ENCODE measurements around the gene RPS6KA3. TPM values are rescaled to one million over a fixed set of nuclear protein-coding genes. Genes with fewer than 3 reads are reported as not detected.

RPS6KA3 gene
- total and polyA plus RNA-seq, 9 of the 15 experiments (the other 6 are each of a cell fraction or from before 2014, with no cell fraction given): 10.9 to 61.9 (median 37.4) TPM

DNA sequence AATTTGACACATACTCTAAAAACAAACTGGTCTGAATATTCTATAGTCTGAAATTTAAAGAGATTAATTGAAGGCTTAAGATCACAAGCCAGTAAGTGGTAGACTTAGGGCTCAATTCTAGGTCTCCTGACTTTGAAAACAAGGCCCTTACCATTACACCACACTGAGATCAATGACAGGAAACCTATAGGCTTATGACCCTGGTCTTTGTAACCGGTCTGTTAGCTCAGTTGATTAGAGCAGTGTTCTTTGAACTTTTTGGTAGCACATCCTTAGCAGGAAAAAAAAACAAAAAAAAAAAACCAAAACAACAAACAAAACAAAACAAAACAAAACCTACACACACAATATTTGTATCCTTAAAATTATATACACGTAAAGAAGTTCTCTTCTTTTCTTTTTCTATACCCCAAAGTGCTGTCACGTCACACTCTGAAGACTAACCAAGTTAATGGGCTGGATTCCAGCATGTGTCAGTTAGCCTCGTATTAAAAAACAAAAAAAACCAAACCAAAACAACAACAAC lies 55.4 kb downstream of the RPS6KA3 start:
- no peaks in the 10 kb centered on the region for H3K27me3 ChIP-seq (ENCODE audit: control insufficient read depth in 2 of 2, insufficient read depth in 2 of 2, low read length in 2 of 2)
- no peaks in the 10 kb centered on the region for H3K4me1 ChIP-seq (replicated peaks in 1 of 2; ENCODE audit: control insufficient read depth in 2 of 2, insufficient read depth in 2 of 2, low read length in 2 of 2)
- ChIA-PET CTCF (ENCODE audit: low intra/inter-chr PET ratio) (no interaction called here), POLR2A (no interaction called here)
- peaks cover 27% of the 10 kb centered on the region; the same call in 2 of the 3 replicates for H3K36me3 ChIP-seq (ENCODE audit: control insufficient read depth, insufficient read depth, low read length)
- no peaks in the 10 kb centered on the region for H3K9me1 ChIP-seq (ENCODE audit: control insufficient read depth, insufficient read depth, low read length)
- FAIRE-seq: no peak
- BruUV-seq (replicated peaks): no TSS peak
- H3K9me3 ChIP-seq (replicated peaks; ENCODE audit: control insufficient read depth, insufficient read depth, low read depth, low read length): no peaks in the 10 kb centered on the region
- no peak for ATAC-seq
- H2AFZ ChIP-seq (ENCODE audit: low read depth, low read length): no peak overlapping the region
- no peak overlapping the region for H3K27ac ChIP-seq (ENCODE audit: extremely low read depth, low read depth, low read length)
- no peak overlapping the region for H3K4me3 ChIP-seq
- H3K4me2 ChIP-seq (ENCODE audit: insufficient read depth, low read length): no peak overlapping the region
- no peaks in the 10 kb centered on the region for H4K20me1 ChIP-seq (replicated peaks; ENCODE audit: control insufficient read depth, insufficient read depth, low read length)
- in situ Hi-C loops (cut with MboI) (no loop called here), intact Hi-C loops (cut with micrococcal nuclease) (no loop called here)
- TF ChIP-seq ETV1 (tag; conservative IDR thresholded peaks at IDR 0.05; ENCODE audit: low read depth) (no peak), ZNF239 (CRISPR knock-in tag; IDR thresholded peaks at IDR 0.05) (no peak), STAT5A (IDR thresholded peaks at IDR 0.05; ENCODE audit: borderline replicate concordance, low read length) (no peak), ZMIZ1 (IDR thresholded peaks at IDR 0.05; ENCODE audit: low read depth in 2 of 2, low read length in 2 of 2) (no peak), RCOR1 (IDR thresholded peaks at IDR 0.05; ENCODE audit: borderline replicate concordance in 1 of 2, low read depth in 2 of 2, low read length in 2 of 2) (no peak)
- peaks cover 22% of the 10 kb centered on the region for H3K79me2 ChIP-seq (ENCODE audit: control insufficient read depth, insufficient read depth, low read length)
- no peak for DNase-seq (ENCODE audit: extremely low read depth in 1 of 4, low spot score in 3 of 4)
- WGBS (ENCODE audit: insufficient coverage, low coverage, missing lambda C conversion rate): 96% methylated on average over 4 of the region's 4 CpGs
- H3K9ac ChIP-seq (ENCODE audit: insufficient read depth in 1 of 2, low read depth in 2 of 2, low read length in 2 of 2): no peak overlapping the region
